OCI-LY1 (cell line): ENCODE measurements around the gene CPSF6.

Experiments used
- H2AFZ ChIP-seq: fragments of 200-600 bp; sonication (generic), shearing (Covaris generic); 2 replicates; pipeline ENCODE4 v1.6.0; 2014; ENCODE audit warnings: antibody characterized with exemption, mild to moderate bottlenecking, low read length
- H3F3A ChIP-seq: fragments of 200-600 bp; sonication (generic), shearing (Covaris generic); 2 replicates; pipeline ENCODE4 v1.6.0; 2014; ENCODE audit warnings: mild to moderate bottlenecking, antibody characterized with exemption, low read length, moderate library complexity; ENCODE audit not compliant: insufficient read depth
- H3K27ac ChIP-seq: fragments of 200-600 bp; sonication (generic); 2 replicates; pipeline ENCODE4 v1.5.1; 2014; ENCODE audit warnings: low read length, mixed run types, mild to moderate bottlenecking, low read depth; ENCODE audit not compliant: poor library complexity, severe bottlenecking
- H3K27me3 ChIP-seq: fragments of 200-600 bp; sonication (generic); 2 replicates; pipeline ENCODE4 v1.6.0; 2014; ENCODE audit warnings: antibody characterized with exemption, mild to moderate bottlenecking, low read length, moderate library complexity; ENCODE audit not compliant: insufficient read depth
- H3K36me3 ChIP-seq: fragments of 200-600 bp; sonication (generic); 2 replicates; pipeline ENCODE4 v1.6.1; 2014; ENCODE audit warnings: mild to moderate bottlenecking, antibody characterized with exemption, low read length, moderate library complexity, mixed read lengths; ENCODE audit not compliant: insufficient read depth
- H3K4me1 ChIP-seq: fragments of 200-600 bp; sonication (generic); 2 replicates; pipeline ENCODE4 v1.5.1; 2014; ENCODE audit warnings: mild to moderate bottlenecking, low read length, moderate library complexity; ENCODE audit not compliant: insufficient read depth, severe bottlenecking
- H3K4me2 ChIP-seq: fragments of 200-600 bp; sonication (generic), shearing (Covaris generic); 2 replicates; pipeline ENCODE4 v1.6.1; 2014; ENCODE audit warnings: low read length
- H3K4me3 ChIP-seq: fragments of 200-600 bp; sonication (generic); 2 replicates; pipeline ENCODE4 v1.5.1; 2014; ENCODE audit warnings: low read length, low read depth, mild to moderate bottlenecking, mixed read lengths; ENCODE audit not compliant: poor library complexity, severe bottlenecking
- H3K79me2 ChIP-seq: fragments of 200-600 bp; shearing (Covaris generic); 2 replicates; pipeline ENCODE4 v1.6.1; 2016; ENCODE audit warnings: mixed run types, low read length, mixed read lengths; ENCODE audit not compliant: insufficient read depth
- H3K9ac ChIP-seq: fragments of 200-600 bp; sonication (generic), shearing (Covaris generic); 2 replicates; pipeline ENCODE4 v1.6.1; 2014; ENCODE audit warnings: mild to moderate bottlenecking, low read length, mixed read lengths
- H3K9me2 ChIP-seq: fragments of 200-600 bp; sonication (generic), shearing (Covaris generic); 2 replicates; pipeline ENCODE4 v1.6.1; 2014; ENCODE audit warnings: low read depth, mild to moderate bottlenecking, low read length, mixed read lengths
- H3K9me3 ChIP-seq: fragments of 200-600 bp; shearing (Covaris generic); 2 replicates; pipeline ENCODE4 v1.6.1; 2014; ENCODE audit warnings: low read length, mixed read lengths
- H4K20me1 ChIP-seq: fragments of 200-600 bp; sonication (generic), shearing (Covaris generic); 2 replicates; pipeline ENCODE4 v1.6.0; 2016; ENCODE audit warnings: mild to moderate bottlenecking, low read length; ENCODE audit not compliant: insufficient read depth
- CTCF ChIP-seq: fragments of 200-600 bp; sonication (generic), shearing (Covaris generic); IDR thresholded peaks from 2 replicates; pipeline ENCODE4 v1.5.1; 2017; ENCODE audit warnings: mild to moderate bottlenecking, antibody characterized with exemption, low read length, moderate library complexity, mixed read lengths
- EZH2 ChIP-seq: fragments of 200-600 bp; sonication (generic), shearing (Covaris generic); IDR thresholded peaks from 2 replicates; pipeline ENCODE4 v1.8.0; 2017; ENCODE audit warnings: borderline replicate concordance, mixed run types, mild to moderate bottlenecking, antibody characterized with exemption, low read length, moderate library complexity, mixed read lengths

The CPSF6 gene

GRCh38 chr12:69274861-69275260 lies 35.5 kb downstream of the CPSF6 start:
- Histone ChIP-seq H3K4me2 (no peak overlapping the region), H3K79me2 (no peaks in the 10 kb centered on the region), H3K4me1 (no peaks in the 10 kb centered on the region), H3K36me3 (peaks cover 10% of the 10 kb centered on the region; the same call in 1 of the 2 replicates), H3K9me2 (no peaks in the 10 kb centered on the region), H3K9ac (no peak overlapping the region), H3K9me3 (no peaks in the 10 kb centered on the region), H4K20me1 (no peaks in the 10 kb centered on the region), H3K4me3 (no peak overlapping the region), H3F3A (no peaks in the 10 kb centered on the region), H3K27me3 (no peaks in the 10 kb centered on the region), H2AFZ (no peak overlapping the region), H3K27ac (no peak overlapping the region)
- TF ChIP-seq CTCF (no peak), EZH2 (no peak)

GRCh38 chr12:69275471-69275891 lies 36.1 kb downstream of the CPSF6 start:
- H3K9me3 ChIP-seq: no peaks in the 10 kb centered on the region
- no peaks in the 10 kb centered on the region for H3F3A ChIP-seq
- peaks cover 4% of the 10 kb centered on the region; the same call in 1 of the 2 replicates for H3K36me3 ChIP-seq
- no peak for TF ChIP-seq CTCF
- no peak for TF ChIP-seq EZH2
- H3K4me1 ChIP-seq: no peaks in the 10 kb centered on the region
- no peaks in the 10 kb centered on the region for H3K27me3 ChIP-seq
- no peak overlapping the region for H3K27ac ChIP-seq
- H4K20me1 ChIP-seq: no peaks in the 10 kb centered on the region
- H3K9ac ChIP-seq: no peak overlapping the region
- H2AFZ ChIP-seq: no peak overlapping the region
- H3K4me2 ChIP-seq: no peak overlapping the region
- no peaks in the 10 kb centered on the region for H3K9me2 ChIP-seq
- H3K79me2 ChIP-seq: no peaks in the 10 kb centered on the region
- H3K4me3 ChIP-seq: no peak overlapping the region

GRCh38 chr12:69278814-69279782 lies 39.7 kb downstream of the CPSF6 start:
- no peak for TF ChIP-seq EZH2
- no peak for TF ChIP-seq CTCF
- Histone ChIP-seq H3K36me3 (no peaks in the 10 kb centered on the region), H4K20me1 (no peaks in the 10 kb centered on the region), H3K4me1 (no peaks in the 10 kb centered on the region), H2AFZ (no peak overlapping the region), H3F3A (no peaks in the 10 kb centered on the region), H3K27ac (no peak overlapping the region), H3K9me3 (no peaks in the 10 kb centered on the region), H3K4me3 (no peak overlapping the region), H3K9ac (no peak overlapping the region), H3K79me2 (no peaks in the 10 kb centered on the region), H3K4me2 (no peak overlapping the region), H3K27me3 (no peaks in the 10 kb centered on the region), H3K9me2 (no peaks in the 10 kb centered on the region)
